GM12878 (cell line): ENCODE results near the gene HOXC13. TPM values are rescaled to one million over a fixed set of nuclear protein-coding genes. Genes with fewer than 3 reads are reported as not detected.

Source experiments
- ATAC-seq: fragments of 200-7000 bp; cut with Tn5 transposase; 3 replicates; pipeline ENCODE4 v1.9.1; 2020; ENCODE audit warnings: mild to moderate bottlenecking, moderate library complexity
- BruUV-seq: library from RNA; stranded (reverse); fragments of 400-500 nt; replicated peaks from 2 replicates; lab custom pipeline; 2021; lab: Mats Ljungman, UMichigan
- CTCF ChIA-PET: fragments of 300-600 bp; sonication (Branson Sonifier 250); formaldehyde crosslinking; extraction: SDS; loops from one replicate; lab custom pipeline; 2021; ENCODE audit warnings: inconsistent platforms; lab: Yijun Ruan, JAX
- POLR2A ChIA-PET: fragments of 350-600 bp; formaldehyde crosslinking; extraction: SDS; loops from one replicate; lab custom pipeline; 2021; ENCODE audit warnings: inconsistent platforms; lab: Charles Lee
- RAD21 ChIA-PET: fragments of 300-600 bp; sonication (Branson Sonifier 250); formaldehyde crosslinking; loops from one replicate; lab custom pipeline; 2023; ENCODE audit warnings: antibody characterized with exemption; ENCODE audit not compliant: unreplicated experiment; lab: Charles Lee
- SMC1A ChIA-PET: fragments of 300-600 bp; sonication (Branson Sonifier 250); formaldehyde crosslinking; loops from one replicate; lab custom pipeline; 2023; ENCODE audit not compliant: unreplicated experiment, uncharacterized antibody; lab: Charles Lee
- DNase-seq: peaks from one replicate; pipeline ENCODE4 v3.0.0-alpha.2; 2011; ENCODE audit warnings: low read depth, low spot score
- FAIRE-seq: peaks from 3 replicates; lab custom pipeline; 2011; peaks lifted over from hg19 to GRCh38; lab: Jason Lieb, UNC
- H2AFZ ChIP-seq: 2 replicates; pipeline ENCODE4 v1.6.0; 2011; ENCODE audit warnings: low read depth, low read length, control low read depth; ENCODE audit not compliant: control insufficient read depth
- H3K27ac ChIP-seq: 2 replicates; pipeline ENCODE4 v1.5.1; 2011; ENCODE audit warnings: control low read depth; ENCODE audit not compliant: control insufficient read depth, insufficient read depth
- H3K27me3 ChIP-seq, 2 experiments: replicated peaks in 1 of 2; 2 replicates each; pipeline versions ENCODE4 v1.6.0 to v1.6.1; 2011; ENCODE audit warnings: low read length in 1 of 2; ENCODE audit not compliant: control insufficient read depth in 2 of 2, insufficient read depth in 2 of 2
- H3K36me3 ChIP-seq, 2 experiments: 2 replicates each; pipeline ENCODE4 v1.5.1; 2011; ENCODE audit warnings: low read length in 1 of 2; ENCODE audit not compliant: control insufficient read depth in 2 of 2, insufficient read depth in 2 of 2
- H3K4me1 ChIP-seq: 2 replicates; pipeline ENCODE4 v1.6.1; 2011; ENCODE audit warnings: mild to moderate bottlenecking, low read length, moderate library complexity, mixed read lengths; ENCODE audit not compliant: control insufficient read depth, insufficient read depth
- H3K4me2 ChIP-seq: 2 replicates; pipeline ENCODE4 v1.6.0; 2011; ENCODE audit warnings: control low read depth; ENCODE audit not compliant: control insufficient read depth, insufficient read depth
- H3K4me3 ChIP-seq: fragments of 200-600 bp; sonication (generic); 2 replicates; pipeline ENCODE4 v1.5.1; 2016
- H3K79me2 ChIP-seq: 2 replicates; pipeline ENCODE4 v1.6.0; 2011; ENCODE audit warnings: low read length; ENCODE audit not compliant: control insufficient read depth, insufficient read depth
- H3K9ac ChIP-seq: 2 replicates; pipeline ENCODE4 v1.8.0; 2011; ENCODE audit warnings: low read length, control low read depth, mixed read lengths; ENCODE audit not compliant: control insufficient read depth, insufficient read depth
- H3K9me3 ChIP-seq: replicated peaks from 3 replicates; pipeline ENCODE4 v1.5.1; 2011; ENCODE audit warnings: mild to moderate bottlenecking, low read length; ENCODE audit not compliant: control insufficient read depth, insufficient read depth
- H4K20me1 ChIP-seq: 2 replicates; pipeline ENCODE4 v1.6.0; 2011; ENCODE audit not compliant: control insufficient read depth, insufficient read depth
- KLF5 ChIP-seq: fragments of 450-650 bp; IDR thresholded peaks from 2 replicates; pipeline ENCODE4 v1.6.1; 2014; ENCODE audit warnings: mild to moderate bottlenecking; ENCODE audit not compliant: partially characterized antibody
- MYC ChIP-seq: IDR thresholded peaks from 2 replicates; pipeline ENCODE4 v1.6.1; 2011; ENCODE audit warnings: mild to moderate bottlenecking, low read length, moderate library complexity, inconsistent platforms; ENCODE audit not compliant: insufficient read depth, insufficient replicate concordance, insufficient read length, severe bottlenecking
- POLR2AphosphoS5 ChIP-seq: IDR thresholded peaks from 2 replicates; pipeline ENCODE4 v1.6.1; 2011; ENCODE audit warnings: mild to moderate bottlenecking, low read length, inconsistent platforms
- SIN3A ChIP-seq: IDR thresholded peaks from 2 replicates; pipeline ENCODE4 v1.6.1; 2012; ENCODE audit warnings: low read depth, low read length, improper control_type of control experiment
- ZBTB40 ChIP-seq: fragments of 450-650 bp; IDR thresholded peaks from 2 replicates; pipeline ENCODE4 v1.6.1; 2016; ENCODE audit warnings: mild to moderate bottlenecking, moderate library complexity, borderline replicate concordance
- WGBS: methylation state at CpG from one replicate; pipeline ENCODE4 v1.1.6; 2016; ENCODE audit warnings: low lambda C conversion rate; ENCODE audit not compliant: insufficient replicate concordance, insufficient coverage; ENCODE audit errors: missing lambda C conversion rate; 5-methylcytosine and 5-hydroxymethylcytosine counted together
- in situ Hi-C: fragments of 300-500 bp; cut with MboI; formaldehyde crosslinking; loops from 9 replicates; pipeline ENCODE4 v1.14.3; 2018; ENCODE audit warnings: mixed read lengths
- intact Hi-C: fragments of 100-400 bp; cut with micrococcal nuclease; formaldehyde crosslinking; loops from one replicate; pipeline ENCODE4 v1.14.2; 2022; ENCODE audit not compliant: unreplicated experiment
- polyA plus RNA-seq, 11 experiments: library from polyadenylated mRNA; depleted of rRNA in 4 of 11; unstranded in 6 of 11; stranded (reverse) in 5 of 11; fragments of >200 nt; fragmentation: Nextera tagmentation in 4 of 11; fragmentation: Illumina TruSeq in 1 of 11; extraction: Ambion mirVana in 4 of 11; extraction: Trizol in 1 of 11; gene quantifications; 1 replicate in 1 of 11; 2 replicates in 10 of 11; pipeline versions ENCODE4 v1.2.1 to v1.2.3, GENCODE V29; 2011 to 2016; ENCODE audit warnings: inconsistent platforms in 2 of 11, missing spikeins in 2 of 11, low read depth in 1 of 11
- total RNA-seq, 4 experiments: library from RNA; depleted of rRNA in 3 of 4; stranded (reverse); fragments of >200 nt in 3 of 4; fragmentation: Illumina TruSeq in 1 of 4; extraction: Trizol in 1 of 4; gene quantifications; 2 replicates each; pipeline versions ENCODE4 v1.2.1 to v1.2.3, GENCODE V29; 2013 to 2021
- TF ChIP-seq, protein P1 (sequence below): IDR thresholded peaks from 2 replicates; pipeline ENCODE4 v1.6.1; 2012; ENCODE audit warnings: low read depth, low read length, improper control_type of control experiment

Gene HOXC13
- total and polyA plus RNA-seq, 10 of the 15 experiments (the other 5 are each of a cell fraction or from before 2014, with no cell fraction given), result not detected

DNA sequence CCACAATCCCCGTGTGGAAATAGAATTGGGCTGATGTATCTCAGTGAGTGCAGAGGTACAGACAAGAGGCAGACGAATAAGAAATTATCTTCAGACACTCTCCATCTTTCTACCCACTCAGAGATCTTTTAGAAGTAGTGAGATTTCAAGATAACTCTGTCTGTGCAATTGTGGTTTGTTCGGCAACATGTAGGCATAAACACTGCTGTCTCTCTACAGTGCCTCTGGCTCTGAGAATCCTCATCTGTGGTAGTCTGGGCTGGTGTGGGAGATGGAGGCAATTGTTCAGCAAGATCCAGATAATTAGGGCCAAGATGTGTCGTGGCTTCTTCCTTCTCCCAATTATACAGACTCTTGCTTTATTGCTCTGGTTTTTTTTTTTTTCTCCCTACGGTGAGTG lies 3.1 kb downstream of the HOXC13 start:
- ChIA-PET SMC1A (interaction anchor here (0.8 kb wide), 1 partner anchor 9 kb away, joined by 3 read pairs; no protein-coding TSS in a partner anchor), POLR2A (no interaction called here), RAD21 (interaction anchor here (0.7 kb wide), 1 partner anchor 196 kb away, joined by 3 read pairs; no protein-coding TSS in a partner anchor), CTCF (interaction anchor here (0.6 kb wide), 1 partner anchor 290 kb away, joined by 3 read pairs; no protein-coding TSS in a partner anchor)
- in situ Hi-C loops, result no loop called here
- FAIRE-seq, result no peak
- intact Hi-C loops, result no loop called here
- no peaks in the 10 kb centered on the region for H4K20me1 ChIP-seq
- H3K4me2 ChIP-seq, result no peak overlapping the region
- BruUV-seq, result no TSS peak
- H3K9ac ChIP-seq, result no peak overlapping the region
- H3K9me3 ChIP-seq, result no peaks in the 10 kb centered on the region; the same call in 1 of the 3 replicates
- TF ChIP-seq MYC (no peak), SIN3A (no peak), KLF5 (no peak), POLR2AphosphoS5 (no peak), ZBTB40 (no peak)
- TF ChIP-seq, protein P1, sequence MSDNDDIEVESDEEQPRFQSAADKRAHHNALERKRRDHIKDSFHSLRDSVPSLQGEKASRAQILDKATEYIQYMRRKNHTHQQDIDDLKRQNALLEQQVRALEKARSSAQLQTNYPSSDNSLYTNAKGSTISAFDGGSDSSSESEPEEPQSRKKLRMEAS, result no peak
- no peak overlapping the region for H3K4me3 ChIP-seq
- H3K79me2 ChIP-seq, result no peaks in the 10 kb centered on the region
- no peak for DNase-seq
- H3K27ac ChIP-seq, result no peak overlapping the region
- H3K27me3 ChIP-seq, result peaks cover 16 to 41% of the 10 kb centered on the region in 2 experiments
- ATAC-seq, result no peak
- no peak overlapping the region for H2AFZ ChIP-seq
- WGBS, result 11% methylated on average over 4 of the region's 5 CpGs
- H3K4me1 ChIP-seq, result no peaks in the 10 kb centered on the region
- H3K36me3 ChIP-seq, result no peaks in the 10 kb centered on the region
